ENCODE results near the gene KLF4. TPM values are rescaled to one million over a fixed set of nuclear protein-coding genes. Genes with fewer than 3 reads are reported as not detected.

KLF4 gene
- total and polyA plus RNA-seq, 2 of the 4 experiments (the other 2 are of a cell fraction), result 1.3 to 3.8 TPM

DNA sequence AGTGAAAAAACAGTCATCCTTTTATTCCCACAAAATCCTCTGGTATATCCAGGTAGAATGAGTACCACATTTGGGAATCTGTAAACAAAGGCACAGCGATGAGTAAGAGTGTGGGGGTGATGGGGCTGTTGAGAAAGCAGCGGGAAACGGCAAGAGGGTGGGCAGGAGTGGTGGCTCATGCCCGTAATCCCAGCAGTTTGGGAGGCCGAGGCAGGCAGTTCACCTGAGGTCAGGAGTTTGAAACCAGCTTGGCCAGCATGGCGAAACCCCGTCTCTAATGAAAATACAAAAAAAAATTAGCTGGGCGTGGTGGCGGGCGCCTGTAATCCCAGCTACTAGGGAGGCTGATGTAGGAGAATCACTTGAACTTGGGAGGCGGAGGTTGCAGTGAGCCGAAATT is 43.1 kb downstream of the KLF4 start:
- no peak overlapping the region for H2AK9ac ChIP-seq (replicated peaks; ENCODE audit: low read depth, low read length, poor library complexity)
- H3K4ac ChIP-seq (ENCODE audit: low read depth, low read length), result no peak overlapping the region
- no peak overlapping the region for H4K5ac ChIP-seq (ENCODE audit: low read depth, low read length)
- dilution Hi-C loops (cut with HindIII; ENCODE audit: low sequenced_read_pairs, unreplicated experiment), result no loop called here
- no peak overlapping the region for H3K27ac ChIP-seq (ENCODE audit: insufficient read depth, low read length)
- ChIA-PET CTCF (interaction anchor here (0.6 kb wide), 1 partner anchor 781 kb away, joined by 3 read pairs; no protein-coding TSS in a partner anchor), POLR2A (ENCODE audit: unreplicated experiment) (no interaction called here)
- no peaks in the 10 kb centered on the region for H3K9me1 ChIP-seq (ENCODE audit: insufficient read depth, low read length)
- intact Hi-C loops (cut with micrococcal nuclease), result no loop called here
- H3K4me3 ChIP-seq (ENCODE audit: insufficient read depth, low read depth, low read length), result no peak overlapping the region
- H4K91ac ChIP-seq (ENCODE audit: insufficient read depth, low read depth, low read length), result no peak overlapping the region
- H2BK15ac ChIP-seq (ENCODE audit: low read depth, low read length), result no peak overlapping the region
- no peak overlapping the region for H2AK5ac ChIP-seq (ENCODE audit: low read depth, low read length)
- H3K56ac ChIP-seq (ENCODE audit: extremely low read depth, insufficient read depth, low read length), result no peak overlapping the region
- in situ Hi-C loops (cut with MboI; ENCODE audit: low sequenced_read_pairs), result no loop called here
- DNase-seq, result no peak
- TF ChIP-seq CEBPB (IDR thresholded peaks at IDR 0.05; ENCODE audit: low read depth, low read length), result no peak
- TF ChIP-seq SMC3 (IDR thresholded peaks at IDR 0.05; ENCODE audit: low read depth, low read length), result no peak
- no peak for TF ChIP-seq RFX5 (IDR thresholded peaks at IDR 0.05; ENCODE audit: low read depth, low read length)
- TF ChIP-seq RAD21 (IDR thresholded peaks at IDR 0.05; ENCODE audit: low read length), result no peak
- TF ChIP-seq POLR2A (IDR thresholded peaks at IDR 0.05; ENCODE audit: low read depth, low read length), result no peak
- TF ChIP-seq, protein P1, sequence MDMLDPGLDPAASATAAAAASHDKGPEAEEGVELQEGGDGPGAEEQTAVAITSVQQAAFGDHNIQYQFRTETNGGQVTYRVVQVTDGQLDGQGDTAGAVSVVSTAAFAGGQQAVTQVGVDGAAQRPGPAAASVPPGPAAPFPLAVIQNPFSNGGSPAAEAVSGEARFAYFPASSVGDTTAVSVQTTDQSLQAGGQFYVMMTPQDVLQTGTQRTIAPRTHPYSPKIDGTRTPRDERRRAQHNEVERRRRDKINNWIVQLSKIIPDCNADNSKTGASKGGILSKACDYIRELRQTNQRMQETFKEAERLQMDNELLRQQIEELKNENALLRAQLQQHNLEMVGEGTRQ (IDR thresholded peaks at IDR 0.05; ENCODE audit: low read depth, low read length), result no peak
- TF ChIP-seq MXI1 (IDR thresholded peaks at IDR 0.05; ENCODE audit: borderline replicate concordance, low read depth, low read length), result no peak
- TF ChIP-seq MAFK (IDR thresholded peaks at IDR 0.05; ENCODE audit: low read depth, low read length), result no peak
- TF ChIP-seq, protein P2, sequence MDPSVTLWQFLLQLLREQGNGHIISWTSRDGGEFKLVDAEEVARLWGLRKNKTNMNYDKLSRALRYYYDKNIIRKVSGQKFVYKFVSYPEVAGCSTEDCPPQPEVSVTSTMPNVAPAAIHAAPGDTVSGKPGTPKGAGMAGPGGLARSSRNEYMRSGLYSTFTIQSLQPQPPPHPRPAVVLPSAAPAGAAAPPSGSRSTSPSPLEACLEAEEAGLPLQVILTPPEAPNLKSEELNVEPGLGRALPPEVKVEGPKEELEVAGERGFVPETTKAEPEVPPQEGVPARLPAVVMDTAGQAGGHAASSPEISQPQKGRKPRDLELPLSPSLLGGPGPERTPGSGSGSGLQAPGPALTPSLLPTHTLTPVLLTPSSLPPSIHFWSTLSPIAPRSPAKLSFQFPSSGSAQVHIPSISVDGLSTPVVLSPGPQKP (IDR thresholded peaks at IDR 0.05; ENCODE audit: borderline replicate concordance, low read depth, low read length), result no peak
- TF ChIP-seq MAZ (IDR thresholded peaks at IDR 0.05; ENCODE audit: borderline replicate concordance, low read depth, low read length), result no peak
- no peaks in the 10 kb centered on the region for H3K9me3 ChIP-seq (ENCODE audit: control insufficient read depth, insufficient read depth, low read length)
- no peak overlapping the region for H2AFZ ChIP-seq (replicated peaks; ENCODE audit: low read length, poor library complexity)
- no peak overlapping the region for H2BK20ac ChIP-seq (ENCODE audit: low read depth, low read length)
- no peak overlapping the region for H3K14ac ChIP-seq (replicated peaks; ENCODE audit: low read depth, low read length)
- no peak overlapping the region for H3K18ac ChIP-seq (ENCODE audit: low read depth, low read length)
- H3K4me1 ChIP-seq (ENCODE audit: control insufficient read depth, insufficient read depth, low read length), result no peaks in the 10 kb centered on the region
- no TSS peak for BruUV-seq (replicated peaks)
- no peaks in the 10 kb centered on the region for H4K20me1 ChIP-seq (ENCODE audit: insufficient read depth, low read length)
- H2BK5ac ChIP-seq (ENCODE audit: low read depth, low read length, poor library complexity, severe bottlenecking), result no peak overlapping the region
- H3K27me3 ChIP-seq (ENCODE audit: control insufficient read depth, insufficient read depth, low read length), result peaks cover 2% of the 10 kb centered on the region; the same call in 1 of the 2 replicates
- 71% methylated on average over 6 of the region's 12 CpGs; no CpG with 5 or more reads in 1 of the 2 experiments for WGBS, 2 experiments (ENCODE audit: extremely low coverage in 2 of 2, insufficient read length in 1 of 2)
- H3K36me3 ChIP-seq (ENCODE audit: control insufficient read depth, insufficient read depth, low read length), result no peaks in the 10 kb centered on the region
- no peak overlapping the region for H3K9ac ChIP-seq (ENCODE audit: low read depth, low read length)
- H3K4me2 ChIP-seq (ENCODE audit: low read depth, low read length), result no peak overlapping the region
- no peak overlapping the region for H2BK120ac ChIP-seq (ENCODE audit: low read depth, low read length)
- no peak for ATAC-seq (ENCODE audit: low read depth)
- H4K8ac ChIP-seq (ENCODE audit: low read depth in 2 of 2, low read length in 2 of 2), result no peak overlapping the region
- H3K79me1 ChIP-seq (ENCODE audit: low read depth in 1 of 2, low read length in 2 of 2), result no peaks in the 10 kb centered on the region
- H3K23ac ChIP-seq (ENCODE audit: low read depth, low read length), result no peak overlapping the region
